HCT116 (cell line): ENCODE data around the gene TBL1X. TPM values are rescaled to one million over a fixed set of nuclear protein-coding genes. Genes with fewer than 3 reads are reported as not detected.

ENCODE experiments used
- ATAC-seq: fragments of 200-7000 bp; cut with Tn5 transposase; 2 replicates; pipeline ENCODE4 v1.9.1; 2020; ENCODE audit warnings: mild to moderate bottlenecking, moderate library complexity
- BruUV-seq: library from RNA; stranded (reverse); fragments of 400-500 nt; replicated peaks from 2 replicates; lab custom pipeline; 2021; lab: Mats Ljungman, UMichigan
- CTCF ChIA-PET: fragments of 300-600 bp; sonication (Branson Sonifier 250); formaldehyde crosslinking; loops from one replicate; lab custom pipeline; 2021; ENCODE audit warnings: antibody characterized with exemption; lab: Charles Lee
- POLR2A ChIA-PET: fragments of 300-600, 350-600 bp; sonication (Branson Sonifier 250); formaldehyde crosslinking; loops from one replicate; lab custom pipeline; 2021; ENCODE audit warnings: antibody characterized with exemption; lab: Charles Lee
- RAD21 ChIA-PET, 2 experiments: fragments of 300-600 bp; sonication (Branson Sonifier 250); formaldehyde crosslinking; loops; one replicate each; lab custom pipeline; 2023; ENCODE audit warnings: low total read pairs in 2 of 2; ENCODE audit not compliant: uncharacterized antibody in 2 of 2, unreplicated experiment in 2 of 2, low non-redundant PET in 1 of 2; lab: Charles Lee
- DNase-seq: peaks from one replicate; pipeline ENCODE4 v3.0.0-alpha.2; 2010; ENCODE audit warnings: low read depth, low spot score
- H2AFZ ChIP-seq: fragments of 200-600 bp; shearing (Covaris generic), sonication (generic); 2 replicates; pipeline ENCODE4 v1.6.1; 2017; ENCODE audit warnings: low read depth, mixed run types, mixed read lengths, antibody characterized with exemption, low read length; ENCODE audit not compliant: poor library complexity, severe bottlenecking
- H3K27ac ChIP-seq: 2 replicates; pipeline ENCODE4 v1.5.1; 2012; ENCODE audit warnings: low read depth, low read length
- H3K27me3 ChIP-seq: fragments of 200-600 bp; sonication (generic); 2 replicates; pipeline ENCODE4 v1.6.1; 2016; ENCODE audit warnings: mixed run types, low read length, mixed read lengths; ENCODE audit not compliant: insufficient read depth
- H3K36me3 ChIP-seq, 2 experiments: fragments of 200-500 bp in 1 of 2; fragments of 200-600 bp in 1 of 2; sonication (Bioruptor generic) in 1 of 2; sonication (generic) in 1 of 2; 2 replicates each; pipeline versions ENCODE4 v1.5.1 to v1.6.1; 2014 to 2016; ENCODE audit warnings: low read length in 2 of 2, inconsistent platforms in 1 of 2, mixed read lengths in 1 of 2, mixed run types in 1 of 2; ENCODE audit not compliant: insufficient read depth in 2 of 2, control insufficient read depth in 1 of 2
- H3K4me1 ChIP-seq, 2 experiments: fragments of 200-600 bp in 1 of 2; sonication (generic) in 1 of 2; 2 replicates each; pipeline versions ENCODE4 v1.5.1 to v1.6.1; 2012 to 2017; ENCODE audit warnings: low read length in 2 of 2, inconsistent platforms in 1 of 2, mild to moderate bottlenecking in 1 of 2, mixed read lengths in 1 of 2, mixed run types in 1 of 2, moderate library complexity in 1 of 2; ENCODE audit not compliant: insufficient read depth in 2 of 2, control insufficient read depth in 1 of 2
- H3K4me2 ChIP-seq: fragments of 200-600 bp; sonication (generic); 2 replicates; pipeline ENCODE4 v1.6.1; 2017; ENCODE audit warnings: mixed run types, low read length, mixed read lengths
- H3K4me3 ChIP-seq, 2 experiments: fragments of 200-600 bp in 1 of 2; sonication (generic) in 1 of 2; replicated peaks in 1 of 2; 2 replicates each; pipeline ENCODE4 v1.5.1; 2011 to 2016; ENCODE audit warnings: low read length in 2 of 2, control low read depth in 1 of 2, low read depth in 1 of 2, mild to moderate bottlenecking in 1 of 2, mixed read lengths in 1 of 2, mixed run types in 1 of 2
- H3K79me2 ChIP-seq: fragments of 200-600 bp; sonication (generic); 2 replicates; pipeline ENCODE4 v1.6.1; 2017; ENCODE audit warnings: mild to moderate bottlenecking, mixed run types, low read length, moderate library complexity, mixed read lengths; ENCODE audit not compliant: insufficient read depth
- H3K9ac ChIP-seq: fragments of 200-600 bp; sonication (generic); 2 replicates; pipeline ENCODE4 v1.6.1; 2016; ENCODE audit warnings: low read length, mixed read lengths
- H3K9me2 ChIP-seq: fragments of 200-600 bp; sonication (generic), shearing (Covaris generic); 2 replicates; pipeline ENCODE4 v1.6.1; 2017; ENCODE audit warnings: mixed run types, mild to moderate bottlenecking, moderate library complexity; ENCODE audit not compliant: insufficient read depth
- H3K9me3 ChIP-seq, 2 experiments: fragments of 200-500 bp in 1 of 2; fragments of 200-600 bp in 1 of 2; sonication (Bioruptor generic) in 1 of 2; sonication (generic) in 1 of 2; 2 replicates each; pipeline ENCODE4 v1.6.1; 2014 to 2017; ENCODE audit warnings: low read length in 2 of 2, mixed read lengths in 2 of 2, inconsistent platforms in 1 of 2, low read depth in 1 of 2, mild to moderate bottlenecking in 1 of 2, mixed run types in 1 of 2, moderate library complexity in 1 of 2; ENCODE audit not compliant: control insufficient read depth in 1 of 2, insufficient read depth in 1 of 2
- H4K20me1 ChIP-seq: fragments of 200-600 bp; sonication (generic), shearing (Covaris generic); 2 replicates; pipeline ENCODE4 v1.6.1; 2017; ENCODE audit warnings: mixed run types, mild to moderate bottlenecking, moderate library complexity; ENCODE audit not compliant: insufficient read depth
- ATF3 ChIP-seq: IDR thresholded peaks from 2 replicates; pipeline ENCODE4 v1.6.1; 2012
- CBX3 ChIP-seq: IDR thresholded peaks from 2 replicates; pipeline ENCODE4 v1.6.1; 2012; ENCODE audit warnings: low read depth
- CEBPB ChIP-seq: IDR thresholded peaks from 2 replicates; pipeline ENCODE4 v1.6.1; 2012; ENCODE audit warnings: low read depth
- EGR1 ChIP-seq: IDR thresholded peaks from 2 replicates; pipeline ENCODE4 v1.6.1; 2012; ENCODE audit warnings: low read depth
- ELF1 ChIP-seq: IDR thresholded peaks from 2 replicates; pipeline ENCODE4 v1.6.1; 2012; ENCODE audit warnings: low read depth, borderline replicate concordance
- EZH2 ChIP-seq: fragments of 200-600 bp; sonication (generic); IDR thresholded peaks from 2 replicates; pipeline ENCODE4 v1.6.1; 2017; ENCODE audit warnings: antibody characterized with exemption, mixed run types
- EZH2phosphoT487 ChIP-seq: fragments of 200-600 bp; IDR thresholded peaks from 2 replicates; pipeline ENCODE4 v1.6.1; 2018; ENCODE audit warnings: antibody characterized with exemption, borderline replicate concordance
- FOSL1 ChIP-seq: IDR thresholded peaks from 2 replicates; pipeline ENCODE4 v1.6.1; 2012; ENCODE audit warnings: low read depth
- JUND ChIP-seq: IDR thresholded peaks from 2 replicates; pipeline ENCODE4 v1.6.1; 2012
- POLR2A ChIP-seq: IDR thresholded peaks from 2 replicates; pipeline ENCODE4 v1.7.0; 2011; ENCODE audit warnings: borderline replicate concordance; ENCODE audit not compliant: insufficient read depth, insufficient read length; ENCODE audit errors: extremely low read depth
- RAD21 ChIP-seq: IDR thresholded peaks from 2 replicates; pipeline ENCODE4 v1.6.1; 2012; ENCODE audit warnings: low read depth, mild to moderate bottlenecking
- REST ChIP-seq: IDR thresholded peaks from 2 replicates; pipeline ENCODE4 v1.6.1; 2012; ENCODE audit warnings: low read depth
- SIN3A ChIP-seq: IDR thresholded peaks from 2 replicates; pipeline ENCODE4 v1.6.1; 2012; ENCODE audit warnings: low read depth
- SRF ChIP-seq: IDR thresholded peaks from 2 replicates; pipeline ENCODE4 v1.6.1; 2012; ENCODE audit warnings: low read depth
- YY1 ChIP-seq: IDR thresholded peaks from 2 replicates; pipeline ENCODE4 v1.6.1; 2011; ENCODE audit warnings: low read length, low read depth, moderate library complexity, mild to moderate bottlenecking; ENCODE audit not compliant: insufficient replicate concordance; ENCODE audit errors: extremely low read depth
- ZBTB33 ChIP-seq: IDR thresholded peaks from 2 replicates; pipeline ENCODE4 v1.6.1; 2011; ENCODE audit warnings: mild to moderate bottlenecking, low read length, moderate library complexity; ENCODE audit not compliant: insufficient replicate concordance; ENCODE audit errors: extremely low read depth
- ZFX ChIP-seq: fragments of 450-650 bp; IDR thresholded peaks from 2 replicates; pipeline ENCODE4 v1.6.1; 2017
- ZNF274 ChIP-seq: fragments of 200-500 bp; sonication (Bioruptor generic); IDR thresholded peaks from 2 replicates; pipeline ENCODE4 v1.6.1; 2014; ENCODE audit warnings: mild to moderate bottlenecking, low read depth, low read length, inconsistent platforms
- intact Hi-C: fragments of 100-400 bp; cut with micrococcal nuclease; formaldehyde crosslinking; loops from 2 replicates; pipeline ENCODE4 v1.10.0; 2022
- total RNA-seq: library from RNA; stranded (reverse); gene quantifications from one replicate; pipeline ENCODE4 v1.2.1, GENCODE V29; 2021; ENCODE audit not compliant: unreplicated experiment

TBL1X gene
- total RNA-seq, 1 experiment from 2014 or later, result 37.8 TPM

DNA sequence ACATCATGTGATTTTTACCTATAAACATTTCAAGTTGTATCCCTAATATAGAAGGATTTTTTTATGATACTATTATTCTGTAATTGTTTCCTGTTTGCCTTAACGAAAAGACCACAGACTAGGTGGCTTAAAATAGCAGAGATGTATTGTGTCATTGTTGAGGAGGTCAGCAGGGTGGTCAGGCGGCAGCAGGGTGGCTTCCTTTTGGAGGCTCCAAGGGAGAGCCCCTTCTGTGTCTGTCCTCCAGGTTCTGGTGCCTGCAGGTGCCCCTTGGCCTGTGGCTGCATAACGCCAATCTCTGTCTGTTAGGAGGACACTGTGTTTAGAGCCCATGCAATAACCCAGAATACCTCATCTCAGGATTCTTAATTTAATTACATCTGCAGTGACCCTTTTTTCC, 118.1 kb downstream of the TBL1X start:
- no peak overlapping the region for H3K4me2 ChIP-seq
- CTCF ChIA-PET, result no interaction called here
- intact Hi-C loops, result no loop called here
- DNase-seq (no peak), ATAC-seq (no peak)
- H2AFZ ChIP-seq, result no peak overlapping the region
- H3K27me3 ChIP-seq, result no peaks in the 10 kb centered on the region
- no peaks in the 10 kb centered on the region for H3K36me3 ChIP-seq
- H3K9me2 ChIP-seq, result no peaks in the 10 kb centered on the region
- H3K4me3 ChIP-seq, result no peak overlapping the region
- H3K4me1 ChIP-seq, result no peaks in the 10 kb centered on the region
- no TSS peak for BruUV-seq
- H3K9me3 ChIP-seq, result no peaks in the 10 kb centered on the region
- no peak overlapping the region for H3K27ac ChIP-seq
- H4K20me1 ChIP-seq, result no peaks in the 10 kb centered on the region
- H3K79me2 ChIP-seq, result no peaks in the 10 kb centered on the region
- no peak overlapping the region for H3K9ac ChIP-seq
- POLR2A ChIA-PET, result no interaction called here
- RAD21 ChIA-PET, result no interaction called here
- no peak for TF ChIP-seq ZNF274
- TF ChIP-seq EZH2, result no peak
- TF ChIP-seq YY1, result no peak
- no peak for TF ChIP-seq CEBPB
- TF ChIP-seq ZBTB33, result no peak
- TF ChIP-seq EZH2phosphoT487, result no peak
- no peak for TF ChIP-seq POLR2A
- no peak for TF ChIP-seq ZFX

- no TSS peak for BruUV-seq
- Histone ChIP-seq H3K4me1 (no peaks in the 10 kb centered on the region), H3K27ac (no peak overlapping the region), H3K27me3 (no peaks in the 10 kb centered on the region), H3K4me2 (no peak overlapping the region), H4K20me1 (no peaks in the 10 kb centered on the region), H3K79me2 (no peaks in the 10 kb centered on the region), H3K9me2 (no peaks in the 10 kb centered on the region), H3K36me3 (no peaks in the 10 kb centered on the region), H2AFZ (no peak overlapping the region), H3K9me3 (no peaks in the 10 kb centered on the region), H3K9ac (no peak overlapping the region), H3K4me3 (no peak overlapping the region)
- DNase-seq (no peak), ATAC-seq (no peak)
- RAD21 ChIA-PET, result no interaction called here
- CTCF ChIA-PET, result no interaction called here
- POLR2A ChIA-PET, result no interaction called here
- intact Hi-C loops, result no loop called here
- no peak for TF ChIP-seq FOSL1
- TF ChIP-seq ATF3, result no peak
- no peak for TF ChIP-seq ELF1
- no peak for TF ChIP-seq REST
- TF ChIP-seq RAD21, result no peak
- TF ChIP-seq EZH2, result no peak
- TF ChIP-seq POLR2A, result no peak
- TF ChIP-seq SIN3A, result no peak
- TF ChIP-seq SRF, result no peak
- TF ChIP-seq EGR1, result no peak
- no peak for TF ChIP-seq JUND
- TF ChIP-seq CBX3, result no peak
- no peak for TF ChIP-seq EZH2phosphoT487
- no peak for TF ChIP-seq YY1
These were observed 122.1 kb downstream of the TBL1X start for GRCh38 chrX:9586992-9587392.
